AG09319 (cell line): Measurements from ENCODE around the gene MARCO.
"Not testable (repeated sequence)": the region's sequence is repeated elsewhere in the genome, so short reads cannot be mapped to it uniquely, and the experiment has no call there.

Experiments used
- DNase-seq: peaks from one replicate; pipeline ENCODE4 v3.0.0-alpha.2; 2010; ENCODE audit warnings: low read depth; ENCODE audit errors: extremely low read depth
- TF ChIP-seq, protein P1 (sequence below): IDR thresholded peaks from 2 replicates; pipeline ENCODE4 v1.5.1; 2011; ENCODE audit warnings: low read depth, mild to moderate bottlenecking, inconsistent platforms, low read length, moderate library complexity

The MARCO gene

DNA sequence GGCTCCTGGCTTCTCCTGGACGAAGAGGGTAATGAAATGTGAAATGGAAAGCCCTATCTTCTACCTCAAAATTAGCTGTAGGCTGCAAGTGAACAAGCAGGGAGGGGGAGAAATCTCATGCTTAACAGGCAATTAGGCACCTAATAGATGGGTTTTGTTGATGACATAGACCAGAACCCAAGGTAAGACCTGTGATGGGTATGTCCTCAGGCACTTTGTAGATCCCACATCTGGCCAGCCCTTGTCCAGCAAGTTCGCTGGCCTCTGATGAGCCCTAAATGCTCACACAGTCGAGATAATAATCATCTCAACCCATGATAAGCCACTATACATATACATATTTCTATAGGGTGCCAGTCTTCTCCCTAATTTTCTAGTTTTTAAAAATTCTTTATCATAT lies 82.6 kb downstream of the MARCO start:
- DNase-seq, result no peak
- TF ChIP-seq, protein P1, sequence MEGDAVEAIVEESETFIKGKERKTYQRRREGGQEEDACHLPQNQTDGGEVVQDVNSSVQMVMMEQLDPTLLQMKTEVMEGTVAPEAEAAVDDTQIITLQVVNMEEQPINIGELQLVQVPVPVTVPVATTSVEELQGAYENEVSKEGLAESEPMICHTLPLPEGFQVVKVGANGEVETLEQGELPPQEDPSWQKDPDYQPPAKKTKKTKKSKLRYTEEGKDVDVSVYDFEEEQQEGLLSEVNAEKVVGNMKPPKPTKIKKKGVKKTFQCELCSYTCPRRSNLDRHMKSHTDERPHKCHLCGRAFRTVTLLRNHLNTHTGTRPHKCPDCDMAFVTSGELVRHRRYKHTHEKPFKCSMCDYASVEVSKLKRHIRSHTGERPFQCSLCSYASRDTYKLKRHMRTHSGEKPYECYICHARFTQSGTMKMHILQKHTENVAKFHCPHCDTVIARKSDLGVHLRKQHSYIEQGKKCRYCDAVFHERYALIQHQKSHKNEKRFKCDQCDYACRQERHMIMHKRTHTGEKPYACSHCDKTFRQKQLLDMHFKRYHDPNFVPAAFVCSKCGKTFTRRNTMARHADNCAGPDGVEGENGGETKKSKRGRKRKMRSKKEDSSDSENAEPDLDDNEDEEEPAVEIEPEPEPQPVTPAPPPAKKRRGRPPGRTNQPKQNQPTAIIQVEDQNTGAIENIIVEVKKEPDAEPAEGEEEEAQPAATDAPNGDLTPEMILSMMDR, result no peak

DNA sequence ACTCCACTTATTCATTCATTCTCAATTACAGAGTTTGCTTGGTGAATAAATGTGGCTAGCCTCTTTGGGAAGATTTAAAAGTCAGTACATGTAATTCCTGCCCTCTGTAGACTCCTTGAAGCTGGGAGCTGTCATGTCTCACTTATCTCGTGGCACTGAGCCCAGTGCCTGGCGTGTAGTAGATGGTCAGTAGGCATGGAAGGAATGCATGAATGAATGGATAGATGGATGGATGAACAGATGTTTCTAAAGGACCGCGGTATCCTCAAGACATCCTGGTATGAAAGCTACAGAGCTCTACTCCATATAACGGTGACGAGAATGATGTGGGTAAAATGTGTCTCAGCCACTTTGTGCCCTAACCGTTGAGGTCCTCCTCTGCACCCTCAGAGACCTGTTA lies 83.0 kb downstream of the MARCO start:
- TF ChIP-seq, protein P1, result no peak
- no peak for DNase-seq

DNA sequence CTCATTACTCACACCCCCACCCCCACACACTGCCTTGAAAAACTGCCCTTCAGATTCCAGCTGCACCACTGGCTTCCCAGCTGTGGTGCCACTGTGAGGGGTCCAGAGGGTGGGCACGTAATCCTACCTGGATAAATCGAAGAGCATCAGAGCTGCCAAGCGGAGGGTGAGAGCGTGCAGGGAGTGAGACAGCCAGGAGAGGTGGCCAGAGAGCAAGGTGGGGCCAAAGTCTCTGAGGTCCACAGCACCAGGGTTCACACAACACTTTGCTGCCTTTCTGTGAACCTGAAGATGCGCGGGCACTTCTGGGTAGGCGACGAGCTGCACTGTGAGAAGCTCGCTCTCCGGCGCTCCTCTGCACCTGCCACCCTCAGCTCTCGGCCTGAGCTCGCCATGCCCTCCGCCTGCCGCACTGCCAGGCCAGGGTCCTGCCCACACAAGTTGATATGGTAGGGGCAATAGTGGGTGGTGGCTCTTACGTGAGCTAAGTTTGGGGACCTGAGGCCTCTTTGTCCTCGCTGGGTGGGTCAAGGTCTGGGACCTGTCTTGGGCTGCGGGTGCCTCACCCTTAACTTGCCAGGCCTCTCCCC lies 83.9 kb downstream of the MARCO start:
- TF ChIP-seq, protein P1, result no peak
- no peak for DNase-seq

DNA sequence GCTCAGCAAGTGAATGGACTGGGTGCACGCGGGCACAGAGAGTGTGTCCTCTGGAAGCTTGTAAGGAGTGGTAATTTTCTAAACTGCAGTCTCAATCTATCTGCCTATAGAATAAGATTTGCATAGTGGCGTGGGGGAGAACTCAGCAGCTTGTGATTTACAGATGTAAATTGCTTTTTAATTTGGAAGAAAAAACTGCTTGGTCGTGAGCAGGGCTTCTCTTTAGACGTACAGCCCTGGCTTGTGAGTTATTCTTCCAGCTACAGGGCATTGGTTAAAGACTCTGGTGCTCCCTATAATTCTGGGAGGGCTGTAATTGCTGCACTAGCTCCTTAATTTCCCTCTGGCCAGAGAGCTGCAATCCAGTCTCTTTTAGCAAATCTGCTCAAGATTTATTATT lies 84.9 kb downstream of the MARCO start:
- TF ChIP-seq, protein P1, result no peak

DNA sequence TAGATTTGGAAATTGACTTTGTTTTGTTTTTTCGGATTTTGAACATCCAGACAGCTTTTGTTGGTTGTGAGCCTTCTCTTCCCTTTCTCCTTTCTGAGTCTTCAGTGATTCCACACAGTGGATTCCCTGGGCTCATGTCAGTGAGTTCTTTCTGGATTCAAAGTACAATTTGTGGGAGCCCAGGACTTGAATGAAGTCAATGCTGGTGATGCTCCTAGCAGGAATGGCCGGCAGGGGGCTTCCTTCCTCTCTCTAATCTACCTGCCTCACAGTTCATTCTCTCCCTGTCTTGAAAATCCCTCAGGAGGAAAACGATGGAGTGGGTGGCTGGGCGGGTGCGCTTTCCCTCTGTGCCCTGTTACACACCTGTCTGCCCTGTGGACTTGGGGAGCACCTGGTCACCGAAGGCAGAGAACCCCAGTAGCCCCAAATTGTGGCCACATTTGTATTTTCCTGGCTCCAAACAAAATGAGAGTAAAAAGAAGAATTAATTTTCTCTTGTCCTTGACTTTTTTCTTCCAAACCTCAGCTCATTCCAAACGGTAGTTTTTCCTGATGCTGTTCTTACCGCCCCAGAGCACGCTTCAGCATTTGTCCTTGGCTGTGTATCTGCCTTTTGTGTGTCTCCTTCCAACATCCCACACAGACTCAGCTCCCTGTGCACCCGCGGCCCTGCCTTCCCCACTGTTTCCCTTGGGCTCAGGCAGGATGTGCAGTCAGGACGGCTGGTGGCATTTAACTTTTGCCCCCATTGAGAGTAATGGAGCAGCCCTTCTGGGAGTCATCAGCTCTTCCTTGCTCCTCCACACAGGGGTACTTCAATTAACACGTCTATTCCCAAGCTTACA lies 86.6 kb downstream of the MARCO start:
- DNase-seq, result no peak
- TF ChIP-seq, protein P1, result peak; percentile 50

More for the DNA sequence above, 84.9 kb downstream of the MARCO start:
- DNase-seq, result no peak

DNA sequence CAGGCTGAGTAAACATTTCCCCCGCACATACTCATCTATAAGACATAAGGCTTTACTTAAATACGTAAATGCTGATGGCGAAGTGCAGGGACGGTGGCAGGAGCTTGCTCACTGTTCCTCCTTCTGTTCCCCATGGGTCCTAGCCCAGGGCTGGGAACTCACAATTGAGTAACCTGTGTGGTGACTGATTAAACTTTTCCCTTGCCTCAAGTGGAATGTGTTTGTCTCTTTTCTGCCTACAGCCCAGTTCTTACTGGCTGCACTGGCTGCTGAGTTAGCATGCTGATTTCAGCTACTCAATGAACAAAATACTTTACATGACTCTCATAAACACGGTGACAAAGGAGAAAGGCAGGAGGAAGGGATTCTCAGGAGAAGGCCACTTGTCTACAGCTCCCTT lies 87.3 kb downstream of the MARCO start:
- no peak for DNase-seq
- TF ChIP-seq, protein P1, result no peak

DNA sequence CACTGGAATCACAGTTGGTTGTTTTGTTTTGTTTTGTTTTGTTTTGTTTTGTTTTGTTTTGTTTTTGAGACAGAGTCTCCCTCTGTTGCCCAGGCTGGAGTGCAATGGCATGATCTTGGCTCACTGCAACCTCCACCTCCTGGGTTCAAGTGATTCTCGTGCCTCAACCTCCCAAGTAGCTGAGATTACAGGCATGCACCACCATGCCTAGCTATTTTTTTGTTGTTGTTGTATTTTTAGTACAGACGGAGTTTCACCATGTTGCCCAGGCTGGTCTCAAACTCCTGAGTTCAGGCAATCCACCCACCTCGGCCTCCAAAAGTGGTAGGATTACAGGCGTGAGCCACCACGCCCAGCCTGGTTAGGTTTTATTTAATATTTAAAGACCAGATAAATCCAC lies 95.9 kb downstream of the MARCO start:
- not testable (repeated sequence) for DNase-seq
